ENCODE data around the gene CD300E.

CD300E gene

GRCh38 chr17:74561586-74561985, 62.0 kb downstream of the CD300E start:
- DNase-seq = no peak

Measured in activated CD4-positive, alpha-beta T cell treated with anti-CD3 and anti-CD28 coated beads, Interleukin-2, amount 50 U/mL, for 48 hours (primary cell).